Measurements from ENCODE around the gene NRCAM.
"Not testable (repeated sequence)": the region's sequence is repeated elsewhere in the genome, so short reads cannot be mapped to it uniquely, and the experiment has no call there.

DNA sequence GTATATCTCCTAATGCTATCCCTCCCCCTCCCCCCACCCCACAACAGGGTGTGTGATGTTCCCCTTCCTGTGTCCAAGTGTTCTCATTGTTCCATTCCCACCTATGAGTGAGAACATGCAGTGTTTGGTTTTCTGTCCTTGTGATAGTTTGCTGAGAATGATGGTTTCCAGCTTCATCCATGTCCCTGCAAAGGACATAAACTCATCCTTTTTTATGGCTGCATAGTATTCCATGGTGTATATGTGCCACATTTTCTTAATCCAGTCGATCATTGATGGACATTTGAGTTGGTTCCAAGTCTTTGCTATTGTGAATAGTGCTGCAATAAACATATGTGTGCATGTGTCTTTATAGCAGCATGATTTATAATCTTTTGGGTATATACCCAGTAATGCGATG, 68.5 kb downstream of the NRCAM start:
- not testable (repeated sequence) for TF ChIP-seq EP300, POLR2A, POLR2AphosphoS5 (IDR thresholded peaks at IDR 0.05)
- TF ChIP-seq, protein P1, sequence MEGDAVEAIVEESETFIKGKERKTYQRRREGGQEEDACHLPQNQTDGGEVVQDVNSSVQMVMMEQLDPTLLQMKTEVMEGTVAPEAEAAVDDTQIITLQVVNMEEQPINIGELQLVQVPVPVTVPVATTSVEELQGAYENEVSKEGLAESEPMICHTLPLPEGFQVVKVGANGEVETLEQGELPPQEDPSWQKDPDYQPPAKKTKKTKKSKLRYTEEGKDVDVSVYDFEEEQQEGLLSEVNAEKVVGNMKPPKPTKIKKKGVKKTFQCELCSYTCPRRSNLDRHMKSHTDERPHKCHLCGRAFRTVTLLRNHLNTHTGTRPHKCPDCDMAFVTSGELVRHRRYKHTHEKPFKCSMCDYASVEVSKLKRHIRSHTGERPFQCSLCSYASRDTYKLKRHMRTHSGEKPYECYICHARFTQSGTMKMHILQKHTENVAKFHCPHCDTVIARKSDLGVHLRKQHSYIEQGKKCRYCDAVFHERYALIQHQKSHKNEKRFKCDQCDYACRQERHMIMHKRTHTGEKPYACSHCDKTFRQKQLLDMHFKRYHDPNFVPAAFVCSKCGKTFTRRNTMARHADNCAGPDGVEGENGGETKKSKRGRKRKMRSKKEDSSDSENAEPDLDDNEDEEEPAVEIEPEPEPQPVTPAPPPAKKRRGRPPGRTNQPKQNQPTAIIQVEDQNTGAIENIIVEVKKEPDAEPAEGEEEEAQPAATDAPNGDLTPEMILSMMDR (IDR thresholded peaks at IDR 0.05) = not testable (repeated sequence)

Measured in sigmoid colon (tissue), 4 donors.